GM12872 (cell line): ENCODE measurements around the gene CES2.

Experiments used
- TF ChIP-seq, protein P1 (sequence below): IDR thresholded peaks from 3 replicates; pipeline ENCODE4 v1.5.1; 2011; ENCODE audit warnings: low read depth, mild to moderate bottlenecking, low read length, moderate library complexity; ENCODE audit not compliant: insufficient read depth

The CES2 gene

DNA sequence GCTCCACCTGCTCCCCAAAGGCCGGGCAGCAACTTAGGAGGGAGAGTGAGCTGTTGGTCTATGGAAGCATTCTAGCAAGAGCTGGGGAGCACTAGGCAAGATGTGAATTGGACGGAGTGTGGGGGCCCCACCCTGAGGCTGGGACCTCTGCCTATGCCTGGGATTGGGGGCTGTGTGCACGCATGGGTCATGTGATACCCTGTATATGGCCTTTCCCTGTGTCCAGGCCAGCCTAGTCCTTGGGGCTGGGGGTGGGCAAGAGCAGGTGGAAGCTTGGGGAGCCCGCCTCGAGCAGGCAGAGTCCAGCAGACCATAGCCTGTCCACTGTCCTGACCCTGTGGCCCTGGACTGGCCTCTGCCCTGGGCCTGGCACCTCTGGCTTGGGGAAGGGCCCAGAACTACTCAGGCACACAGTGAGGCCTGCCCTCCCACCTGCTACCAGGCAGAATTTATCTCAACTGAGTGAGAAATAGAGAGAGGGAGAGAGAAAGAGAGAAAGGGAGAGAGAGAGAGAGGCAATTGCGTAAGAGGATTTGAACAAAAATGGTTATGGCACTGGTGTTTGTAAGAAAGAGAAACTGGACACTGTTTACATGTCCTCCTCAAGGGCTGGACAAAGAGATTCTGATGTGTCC lies 35.9 kb upstream of the CES2 start:
- TF ChIP-seq, protein P1, sequence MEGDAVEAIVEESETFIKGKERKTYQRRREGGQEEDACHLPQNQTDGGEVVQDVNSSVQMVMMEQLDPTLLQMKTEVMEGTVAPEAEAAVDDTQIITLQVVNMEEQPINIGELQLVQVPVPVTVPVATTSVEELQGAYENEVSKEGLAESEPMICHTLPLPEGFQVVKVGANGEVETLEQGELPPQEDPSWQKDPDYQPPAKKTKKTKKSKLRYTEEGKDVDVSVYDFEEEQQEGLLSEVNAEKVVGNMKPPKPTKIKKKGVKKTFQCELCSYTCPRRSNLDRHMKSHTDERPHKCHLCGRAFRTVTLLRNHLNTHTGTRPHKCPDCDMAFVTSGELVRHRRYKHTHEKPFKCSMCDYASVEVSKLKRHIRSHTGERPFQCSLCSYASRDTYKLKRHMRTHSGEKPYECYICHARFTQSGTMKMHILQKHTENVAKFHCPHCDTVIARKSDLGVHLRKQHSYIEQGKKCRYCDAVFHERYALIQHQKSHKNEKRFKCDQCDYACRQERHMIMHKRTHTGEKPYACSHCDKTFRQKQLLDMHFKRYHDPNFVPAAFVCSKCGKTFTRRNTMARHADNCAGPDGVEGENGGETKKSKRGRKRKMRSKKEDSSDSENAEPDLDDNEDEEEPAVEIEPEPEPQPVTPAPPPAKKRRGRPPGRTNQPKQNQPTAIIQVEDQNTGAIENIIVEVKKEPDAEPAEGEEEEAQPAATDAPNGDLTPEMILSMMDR = no peak

DNA sequence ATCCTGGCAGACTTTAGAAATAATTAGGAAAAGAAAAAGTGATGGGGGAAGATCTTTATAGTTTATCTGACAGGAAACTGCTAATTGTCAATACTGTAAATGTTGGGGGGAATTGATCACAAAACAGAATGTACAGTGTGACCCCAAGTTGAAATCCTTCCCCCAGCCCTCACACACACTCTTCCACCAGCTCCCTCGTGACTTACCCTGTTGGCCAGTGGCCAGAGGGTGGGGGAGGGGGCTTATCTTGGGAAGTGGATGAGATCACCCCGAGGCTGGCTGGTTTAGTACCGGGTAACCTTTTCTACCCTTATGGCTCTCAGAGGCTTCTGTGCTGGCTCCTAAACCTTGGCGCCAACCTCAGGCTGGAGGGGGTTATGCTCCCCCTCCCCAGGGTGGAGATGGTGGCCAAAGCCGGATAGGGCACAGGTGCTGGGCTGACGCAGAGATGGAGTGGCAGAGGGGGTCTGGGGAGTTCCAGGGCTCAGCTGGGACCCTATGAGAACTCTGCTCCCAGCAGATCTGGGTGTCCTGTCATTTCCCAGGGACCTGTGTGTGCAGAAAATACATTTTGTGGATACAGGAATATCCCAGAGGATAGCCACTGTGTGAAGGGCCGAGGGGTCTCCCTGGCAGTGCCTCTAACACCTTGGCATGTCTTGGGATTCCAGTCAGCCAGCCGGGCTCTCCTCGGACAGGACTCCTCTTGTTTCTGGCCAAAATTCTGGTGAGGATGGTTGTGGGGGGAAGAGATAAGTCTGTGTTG lies 35.2 kb upstream of the CES2 start:
- TF ChIP-seq, protein P1 = no peak

DNA sequence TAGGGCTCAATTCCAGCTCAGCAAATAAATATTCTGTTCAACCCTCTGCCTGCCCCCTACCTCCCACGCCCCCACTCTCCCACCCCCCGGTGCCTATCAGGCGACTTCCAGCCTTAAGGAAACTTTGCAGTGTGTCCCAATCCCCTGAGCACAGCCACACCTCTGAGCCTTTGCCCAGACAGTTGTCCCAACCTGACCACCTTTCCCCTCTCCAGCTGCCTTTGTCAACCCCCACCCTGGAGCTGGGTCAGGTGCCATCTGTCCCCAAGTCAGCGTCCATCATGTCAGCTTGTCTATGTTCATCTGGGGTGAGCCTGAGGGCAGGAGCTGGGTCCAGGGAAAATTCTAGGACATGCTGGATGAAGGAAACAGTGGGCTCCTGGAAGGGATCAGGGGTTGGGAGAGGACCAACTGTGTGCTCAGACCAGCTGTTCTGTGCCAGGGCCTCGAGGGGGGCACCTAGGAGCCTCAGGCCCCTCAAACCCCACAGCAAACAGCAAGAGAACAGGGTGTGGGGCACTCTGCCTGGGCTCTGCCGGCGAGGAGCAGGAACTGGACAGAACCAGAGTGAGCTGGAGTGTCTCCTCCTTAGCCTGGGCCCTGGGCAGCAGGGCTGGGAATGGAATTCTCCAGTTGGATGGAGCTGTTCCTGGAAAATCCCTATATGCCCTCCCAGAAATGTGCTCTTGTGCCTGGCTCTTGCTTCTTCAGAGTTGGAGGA lies 34.4 kb upstream of the CES2 start:
- TF ChIP-seq, protein P1 = no peak

DNA sequence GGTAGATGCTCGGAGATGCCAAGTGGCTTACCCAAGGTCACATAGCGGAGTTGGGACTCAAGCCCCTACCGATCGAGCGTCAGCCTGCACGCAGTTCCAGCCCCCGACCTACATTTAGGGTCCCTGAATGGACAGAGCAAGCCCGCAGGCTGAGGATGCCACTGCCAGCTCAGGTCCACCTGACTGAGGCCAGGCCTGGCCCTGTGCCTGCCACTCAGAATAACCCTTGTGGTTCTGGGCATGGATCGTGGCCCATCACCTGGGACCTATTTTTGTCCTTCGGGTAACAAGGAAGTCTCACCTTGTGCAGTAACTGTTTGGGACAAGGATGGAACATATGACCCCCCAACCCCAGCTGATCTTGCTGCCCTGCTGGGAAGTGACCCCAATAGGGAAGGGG lies 33.7 kb upstream of the CES2 start:
- TF ChIP-seq, protein P1 = no peak

DNA sequence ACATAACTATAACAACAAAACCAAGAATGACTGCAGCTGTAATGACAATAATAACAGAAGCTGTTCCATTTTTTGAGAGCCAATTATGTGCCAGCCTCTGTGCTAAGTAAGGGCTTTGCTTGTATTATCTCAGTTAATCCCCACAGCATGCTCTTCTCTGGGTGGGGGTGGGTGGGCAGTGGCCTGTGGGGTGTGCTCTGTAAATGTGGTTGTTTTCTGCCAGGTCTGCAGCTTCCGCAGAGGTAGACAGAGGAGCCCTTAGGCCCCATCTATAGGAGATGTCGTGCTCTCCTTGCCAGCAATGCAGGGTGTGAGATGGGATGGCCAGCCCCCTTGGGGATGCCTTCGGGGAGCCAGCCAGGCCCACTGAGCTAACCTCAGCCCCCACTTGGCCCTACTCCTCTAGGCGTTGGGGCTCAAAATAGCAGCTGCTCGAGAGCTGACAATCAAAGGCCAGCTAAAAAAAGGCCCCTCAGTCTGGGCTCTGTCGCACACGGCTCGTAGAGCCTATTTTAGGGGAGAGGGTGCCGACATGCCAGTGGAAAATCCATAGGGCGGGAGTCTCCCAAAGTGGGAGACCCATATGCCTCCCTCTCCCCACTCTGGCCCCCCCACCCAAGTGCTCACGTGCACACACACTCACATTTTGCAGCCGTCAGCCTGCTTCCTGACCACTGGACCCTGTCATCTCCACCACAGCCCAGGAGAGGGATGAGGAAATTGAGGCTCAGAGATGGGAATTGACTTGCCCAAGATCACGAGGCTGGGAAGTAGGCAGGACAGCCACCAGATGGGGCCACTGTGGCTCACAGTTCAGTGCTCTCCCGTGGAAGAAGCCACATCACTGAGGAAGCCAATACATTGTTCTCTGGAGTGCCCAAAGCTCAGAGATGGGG lies 32.4 kb upstream of the CES2 start:
- TF ChIP-seq, protein P1 = no peak

DNA sequence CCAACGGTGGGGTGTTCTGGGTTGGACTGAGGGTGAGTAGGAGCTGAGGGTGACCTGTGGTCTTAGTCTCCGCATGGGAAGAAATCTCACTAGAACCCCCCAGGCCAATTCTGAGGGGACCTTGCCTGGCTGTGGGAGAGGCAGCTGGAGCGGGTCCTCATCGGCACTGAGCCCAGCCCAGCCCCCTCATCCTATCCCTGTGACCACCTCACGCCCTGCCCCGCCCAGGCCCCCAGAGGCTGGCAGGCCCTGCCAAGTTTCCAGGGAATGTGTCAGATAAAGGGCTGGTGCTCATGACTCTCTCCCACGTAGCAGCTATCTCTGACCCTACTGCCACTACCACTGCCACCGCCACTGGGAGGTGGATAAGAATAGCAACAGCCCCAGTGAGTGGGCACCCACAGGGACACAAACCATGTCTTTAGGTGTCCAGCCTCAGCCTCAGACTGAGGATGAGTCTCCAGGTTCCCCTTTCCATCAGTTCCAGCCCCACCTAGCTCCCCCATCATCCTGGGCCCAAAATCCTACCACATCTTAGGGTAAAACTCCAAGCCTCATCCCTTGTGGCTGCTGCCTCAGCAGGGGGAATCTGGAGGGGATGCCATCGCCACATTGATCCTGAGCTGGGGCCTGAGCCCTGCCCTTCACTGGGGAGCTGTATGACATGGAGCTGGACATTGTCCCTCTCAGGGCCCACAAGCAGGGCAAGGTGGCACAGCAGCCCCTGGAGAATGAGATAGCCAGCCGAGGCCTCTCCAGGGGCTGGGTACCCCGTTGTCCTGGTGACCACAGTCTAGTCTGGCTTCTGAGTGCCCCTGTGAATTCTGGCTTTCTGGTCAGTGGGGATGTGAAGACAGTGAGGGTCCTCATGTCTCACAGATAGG lies 31.5 kb upstream of the CES2 start:
- TF ChIP-seq, protein P1 = no peak
